Adrenal gland (tissue), 12 donors: Measurements from ENCODE around the gene MMP24. TPM values are rescaled to one million over a fixed set of nuclear protein-coding genes. Genes with fewer than 3 reads are reported as not detected.

Experiments used
- DNase-seq, 7 donors: peaks; one replicate each; pipeline ENCODE4 v3.0.0-alpha.2; 2019 to 2020
- H3K27ac ChIP-seq, 5 donors: fragments of 200-600 bp; sonication (generic) in 4 of 5; 1 replicate in 3 of 5; 2 replicates in 2 of 5; pipeline versions ENCODE4 v1.5.1 to v1.8.0; 2016 to 2020; ENCODE audit warnings: mild to moderate bottlenecking in 1 of 5
- H3K27me3 ChIP-seq: fragments of 200-600 bp; 2 replicates; pipeline ENCODE4 v1.8.0; 2021
- H3K36me3 ChIP-seq, 2 donors: fragments of 200-600 bp; replicated peaks in 1 of 2; 1 replicate in 1 of 2; 2 replicates in 1 of 2; pipeline versions ENCODE4 v1.5.1 to v1.8.0; 2018 to 2022
- H3K4me1 ChIP-seq, 2 donors: fragments of 200-600 bp; replicated peaks in 1 of 2; 1 replicate in 1 of 2; 2 replicates in 1 of 2; pipeline versions ENCODE4 v1.5.1 to v1.8.0; 2018 to 2021
- H3K4me3 ChIP-seq, 4 donors: fragments of 200-600 bp; sonication (generic) in 3 of 4; one replicate each; pipeline ENCODE4 v1.5.1; 2016 to 2018
- H3K9me3 ChIP-seq, 3 donors: fragments of 200-600 bp; sonication (generic) in 1 of 3; replicated peaks in 1 of 3; 1 replicate in 2 of 3; 2 replicates in 1 of 3; pipeline versions ENCODE4 v1.5.1 to v1.8.0; 2016 to 2021
- POLR2A ChIP-seq, 2 donors: fragments of 450-650 bp; IDR thresholded peaks; one replicate each; pipeline ENCODE4 v1.6.1; 2017; ENCODE audit warnings: antibody characterized with exemption in 2 of 2, mild to moderate bottlenecking in 2 of 2, moderate library complexity in 1 of 2
- WGBS, 4 donors: extraction: QIAGEN DNeasy Blood & Tissue Kit in 2 of 4; methylation state at CpG; one replicate each; pipeline versions ENCODE4 v1.1.5 to v1.1.7; 2013 to 2017; 5-methylcytosine and 5-hydroxymethylcytosine counted together
- intact Hi-C, 2 donors: fragments of 100-400 bp; cut with DNase I; formaldehyde crosslinking; loops; one replicate each; pipeline versions ENCODE4 v1.14.1 to v1.15.0; 2022 to 2023
- polyA plus RNA-seq, 3 donors: library from polyadenylated mRNA; stranded (reverse); fragments of 200-250 nt in 2 of 3; fragments of 350-450 nt in 1 of 3; fragmentation: Illumina TruSeq in 1 of 3; extraction: RNeasy Lipid Tissue Mini Kit (QIAGEN cat#74804) in 1 of 3; gene quantifications; one replicate each; pipeline ENCODE4 v1.2.3, GENCODE V29; 2013 to 2014
- total RNA-seq, 9 donors: library from RNA; depleted of rRNA in 4 of 9; stranded (reverse); fragments of >200 nt in 4 of 9; fragments of 120-200 nt in 1 of 9; fragmentation: NEBNext Ultra II Directional in 1 of 9; extraction: Animal tissue kit (Norgen Biotek cat#: 25700) in 1 of 9; gene quantifications; one replicate each; pipeline versions ENCODE4 v1.1.0 to v1.2.4, GENCODE V29; 2013 to 2023
- TF ChIP-seq, protein P1 (sequence below), 6 experiments: fragments of 450-650 bp in 4 of 6; fragments of 200-600 bp in 2 of 6; sonication (generic) in 1 of 6; IDR thresholded peaks; 1 replicate in 5 of 6; 2 replicates in 1 of 6; pipeline versions ENCODE4 v1.5.1 to v1.8.0; 2016 to 2021; ENCODE audit warnings: antibody characterized with exemption in 6 of 6, mild to moderate bottlenecking in 2 of 6, moderate library complexity in 1 of 6
- donor health status: healthy with polysubstance abuse.
- donor health status: Bipolar disorder and iron deficiency.
- donor health status: DM: yes; HTN: yes; CAD: no.
- donor health status: DM: no; HTN: no; CAD: no.
- donor health status: DM: no; HTN: no; CAD: no.
- donor health status: DM: yes; HTN: yes; CAD: no.

The MMP24 gene
- total and polyA plus RNA-seq, 12 donors, result 0.09 to 2.3 (median 1.3) TPM

DNA sequence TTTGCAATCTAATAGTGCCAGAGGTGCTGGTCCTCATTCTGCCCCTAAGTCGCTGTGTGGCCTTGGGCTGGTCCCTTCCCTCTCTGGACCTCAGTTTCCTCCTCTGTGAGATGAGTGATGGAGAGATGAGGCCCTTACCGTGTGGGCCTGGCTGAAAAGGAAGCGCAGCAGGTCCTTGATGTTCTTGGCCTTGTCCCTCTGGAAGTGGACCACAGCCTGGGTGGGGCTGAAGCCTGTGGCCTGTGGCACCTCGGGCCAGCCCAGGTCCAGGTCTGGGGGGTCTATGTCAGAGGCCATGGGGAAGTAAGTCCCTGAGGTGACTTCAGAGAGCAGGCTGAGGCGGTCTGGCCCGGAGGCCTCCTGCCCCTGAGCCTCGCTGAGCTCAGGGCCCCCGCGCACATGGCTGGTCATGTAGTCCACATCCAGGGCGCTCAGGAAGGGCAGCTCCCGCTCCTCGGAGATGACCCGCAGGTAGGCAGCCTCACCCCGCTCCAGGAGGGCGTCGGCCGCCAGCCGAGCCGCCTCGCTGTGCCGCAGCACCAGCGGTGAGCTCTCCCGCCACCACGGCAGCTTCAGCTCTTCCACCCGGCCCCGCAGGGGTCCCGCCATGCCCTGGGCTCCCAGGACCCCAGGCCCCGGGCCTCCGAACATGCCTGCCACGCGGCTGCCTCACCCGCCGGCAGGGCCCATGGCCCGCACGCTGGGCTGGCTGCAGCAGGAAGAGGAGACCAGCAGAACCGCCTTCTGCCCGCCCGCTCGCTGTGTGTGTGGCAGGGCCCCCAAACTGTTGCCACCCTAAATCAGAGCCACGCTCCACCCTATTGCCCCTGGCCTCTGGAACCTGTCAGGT, 65.4 kb downstream of the MMP24 start, which contains the start of gene FAM83C:
FAM83C (minus strand) TSS at position 772 of the 850 bp plus-strand sequence; CDS start at position 651, 121 bp downstream.
- no peak for TF ChIP-seq POLR2A (IDR thresholded peaks at IDR 0.05)
- TF ChIP-seq, protein P1, sequence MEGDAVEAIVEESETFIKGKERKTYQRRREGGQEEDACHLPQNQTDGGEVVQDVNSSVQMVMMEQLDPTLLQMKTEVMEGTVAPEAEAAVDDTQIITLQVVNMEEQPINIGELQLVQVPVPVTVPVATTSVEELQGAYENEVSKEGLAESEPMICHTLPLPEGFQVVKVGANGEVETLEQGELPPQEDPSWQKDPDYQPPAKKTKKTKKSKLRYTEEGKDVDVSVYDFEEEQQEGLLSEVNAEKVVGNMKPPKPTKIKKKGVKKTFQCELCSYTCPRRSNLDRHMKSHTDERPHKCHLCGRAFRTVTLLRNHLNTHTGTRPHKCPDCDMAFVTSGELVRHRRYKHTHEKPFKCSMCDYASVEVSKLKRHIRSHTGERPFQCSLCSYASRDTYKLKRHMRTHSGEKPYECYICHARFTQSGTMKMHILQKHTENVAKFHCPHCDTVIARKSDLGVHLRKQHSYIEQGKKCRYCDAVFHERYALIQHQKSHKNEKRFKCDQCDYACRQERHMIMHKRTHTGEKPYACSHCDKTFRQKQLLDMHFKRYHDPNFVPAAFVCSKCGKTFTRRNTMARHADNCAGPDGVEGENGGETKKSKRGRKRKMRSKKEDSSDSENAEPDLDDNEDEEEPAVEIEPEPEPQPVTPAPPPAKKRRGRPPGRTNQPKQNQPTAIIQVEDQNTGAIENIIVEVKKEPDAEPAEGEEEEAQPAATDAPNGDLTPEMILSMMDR (IDR thresholded peaks at IDR 0.05), result no peak
- Histone ChIP-seq H3K4me1 (no peaks in the 10 kb centered on the region), H3K4me3 (no peak within 1 kb of the TSS), H3K36me3 (no peaks in the 10 kb centered on the region), H3K27me3 (no peaks in the 10 kb centered on the region), H3K27ac (no peak within 1 kb of the TSS), H3K9me3 (no peaks in the 10 kb centered on the region)
- DNase-seq, result no peak
- intact Hi-C loops, result no loop called here
- 76 to 90% (median 87%) methylated on average over 4 to 40 of the region's 40 CpGs for WGBS, 4 donors

GRCh38 chr20:35292504-35293285, 66.2 kb downstream of the MMP24 start:
- Histone ChIP-seq H3K27me3 (no peaks in the 10 kb centered on the region), H3K4me3 (no peak overlapping the region), H3K36me3 (no peaks in the 10 kb centered on the region), H3K4me1 (no peaks in the 10 kb centered on the region), H3K9me3 (no peaks in the 10 kb centered on the region), H3K27ac (no peak overlapping the region)
- TF ChIP-seq, protein P1 (IDR thresholded peaks at IDR 0.05), result no peak
- no peak for TF ChIP-seq POLR2A (IDR thresholded peaks at IDR 0.05)
- no peak for DNase-seq
- intact Hi-C loops, result no loop called here
- 59 to 64% (median 62%) methylated on average over 17 to 23 of the region's 23 CpGs for WGBS, 4 donors

GRCh38 chr20:35293303-35294292, 67.1 kb downstream of the MMP24 start:
- intact Hi-C loops, result no loop called here

More at GRCh38 chr20:35293303-35294292, 67.1 kb downstream of the MMP24 start:
- Histone ChIP-seq H3K27ac (no peak overlapping the region), H3K9me3 (no peaks in the 10 kb centered on the region), H3K36me3 (no peaks in the 10 kb centered on the region), H3K27me3 (no peaks in the 10 kb centered on the region), H3K4me1 (no peaks in the 10 kb centered on the region), H3K4me3 (no peak overlapping the region)
- TF ChIP-seq, protein P1 (IDR thresholded peaks at IDR 0.05), result no peak
- no peak for TF ChIP-seq POLR2A (IDR thresholded peaks at IDR 0.05)
- DNase-seq, result no peak
- WGBS, 4 donors, result 89 to 92% (median 90%) methylated on average over 18 to 19 of the region's 19 CpGs
